ENCODE data around the gene GGTA1. TPM values are rescaled to one million over a fixed set of nuclear protein-coding genes. Genes with fewer than 3 reads are reported as not detected.
"Not testable (repeated sequence)": the region's sequence is repeated elsewhere in the genome, so short reads cannot be mapped to it uniquely, and the experiment has no call there.

The GGTA1 gene
- total RNA-seq, 1 donor from 2014 or later = 9.6 TPM

GRCh38 chr9:121498487-121499176 is 1.0 kb downstream of the GGTA1 start:
- DNase-seq = peak; percentile 24

- peak; percentile 51 for DNase-seq
Observed at GRCh38 chr9:121498150-121498486, 1.5 kb downstream of the GGTA1 start.

DNA sequence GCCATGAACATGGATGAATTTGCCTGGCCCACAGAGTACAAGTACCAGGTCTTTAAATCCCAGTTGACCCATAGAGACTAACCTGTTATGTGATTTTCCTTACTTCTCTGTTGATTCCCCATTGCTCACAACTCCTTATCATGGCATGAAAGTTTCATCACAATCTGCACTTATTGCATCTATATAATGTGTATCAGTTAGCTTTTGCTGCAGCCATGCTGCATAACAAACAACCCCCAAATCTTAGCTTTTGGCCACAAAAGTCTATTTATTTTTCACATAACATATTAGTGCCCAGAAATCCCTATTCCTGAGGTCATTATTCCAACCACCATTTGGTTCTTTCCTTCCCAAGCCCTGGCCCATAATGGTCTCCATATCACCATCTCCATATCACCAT is 3.7 kb downstream of the GGTA1 start:
- DNase-seq = no peak

GRCh38 chr9:121494192-121494591 is 5.5 kb downstream of the GGTA1 start:
- no peak for DNase-seq

GRCh38 chr9:121491111-121491510 is 8.5 kb downstream of the GGTA1 start:
- DNase-seq = no peak

GRCh38 chr9:121489344-121489743 is 10.3 kb downstream of the GGTA1 start:
- DNase-seq = no peak

GRCh38 chr9:121486043-121486442 is 13.6 kb downstream of the GGTA1 start:
- no peak for DNase-seq

DNA sequence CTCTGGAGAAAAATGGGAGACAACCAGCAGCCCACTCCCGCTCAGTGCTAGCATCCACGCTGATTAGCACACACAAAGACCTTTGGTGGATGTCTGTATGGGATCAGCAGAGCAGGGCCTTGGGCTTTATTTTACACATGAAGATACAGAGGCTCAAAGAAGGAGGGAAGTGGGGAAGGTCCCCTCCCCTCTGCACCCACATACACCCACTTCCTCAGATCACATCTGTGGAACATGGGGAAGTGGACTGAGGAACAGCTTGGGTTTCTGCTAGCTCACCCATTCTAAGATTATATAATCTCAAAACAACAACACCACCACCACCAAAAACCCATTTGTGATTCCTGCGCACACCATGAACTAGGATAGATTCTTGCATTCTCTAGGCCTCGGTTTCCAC is 14.0 kb downstream of the GGTA1 start:
- no peak for DNase-seq

DNA sequence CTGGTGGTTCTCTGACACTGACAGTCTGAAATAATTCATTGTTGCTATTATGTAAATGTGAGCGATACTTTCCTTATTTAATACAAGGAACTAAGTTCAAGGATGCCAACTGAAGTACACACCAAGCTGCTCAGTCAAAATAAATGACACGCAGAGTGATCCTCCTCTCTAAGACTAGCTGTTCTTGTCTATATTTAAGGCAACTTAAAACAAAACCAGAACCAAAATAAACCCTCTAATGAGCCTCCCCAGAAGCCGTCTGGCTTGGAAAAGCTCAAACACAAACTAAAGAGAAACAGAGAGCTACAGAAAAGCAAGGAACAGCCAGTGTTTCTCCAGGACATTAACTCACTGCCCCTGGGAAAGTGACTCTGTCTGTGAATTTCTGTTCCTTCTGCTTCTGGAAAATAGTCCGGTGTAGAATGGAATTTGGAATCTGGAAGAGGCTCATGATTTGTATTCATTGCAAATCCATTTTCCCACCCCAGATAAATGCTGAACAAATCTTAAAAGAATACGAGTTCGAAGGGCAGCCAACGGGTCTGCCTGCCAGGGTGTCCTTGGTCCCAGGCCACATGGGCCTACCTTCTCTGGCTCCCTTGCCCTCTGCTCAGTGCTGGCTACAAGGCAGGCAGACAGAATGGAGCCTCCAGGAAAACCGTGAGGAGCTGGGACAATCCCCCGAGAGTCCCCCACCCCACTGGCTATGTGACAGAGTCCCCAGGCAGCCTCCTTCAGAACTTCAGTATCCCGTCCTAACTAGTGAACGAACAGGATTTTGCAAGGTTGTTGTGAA is 14.8 kb downstream of the GGTA1 start:
- no peak for DNase-seq

GRCh38 chr9:121483473-121484031 is 16.1 kb downstream of the GGTA1 start:
- DNase-seq = no peak

DNA sequence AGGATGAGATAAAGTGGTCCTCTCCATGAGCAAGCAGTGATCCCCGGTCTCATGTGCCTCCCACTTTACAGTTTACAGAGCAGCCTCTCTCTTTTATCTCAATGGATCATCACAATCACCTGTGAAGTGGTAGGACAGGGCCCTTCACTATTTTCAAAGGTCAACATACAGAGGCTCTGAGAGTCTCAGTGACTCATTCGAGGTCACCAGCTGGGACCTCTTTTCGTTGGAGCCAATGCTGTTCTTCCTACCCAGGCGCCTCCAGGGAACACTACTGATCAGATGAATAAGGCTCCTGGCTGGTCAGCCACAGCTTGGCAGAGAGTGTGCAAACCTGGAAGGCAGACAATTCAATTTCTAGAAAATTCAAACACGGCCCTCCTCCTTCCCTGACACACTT is 16.6 kb downstream of the GGTA1 start:
- no peak for DNase-seq

DNA sequence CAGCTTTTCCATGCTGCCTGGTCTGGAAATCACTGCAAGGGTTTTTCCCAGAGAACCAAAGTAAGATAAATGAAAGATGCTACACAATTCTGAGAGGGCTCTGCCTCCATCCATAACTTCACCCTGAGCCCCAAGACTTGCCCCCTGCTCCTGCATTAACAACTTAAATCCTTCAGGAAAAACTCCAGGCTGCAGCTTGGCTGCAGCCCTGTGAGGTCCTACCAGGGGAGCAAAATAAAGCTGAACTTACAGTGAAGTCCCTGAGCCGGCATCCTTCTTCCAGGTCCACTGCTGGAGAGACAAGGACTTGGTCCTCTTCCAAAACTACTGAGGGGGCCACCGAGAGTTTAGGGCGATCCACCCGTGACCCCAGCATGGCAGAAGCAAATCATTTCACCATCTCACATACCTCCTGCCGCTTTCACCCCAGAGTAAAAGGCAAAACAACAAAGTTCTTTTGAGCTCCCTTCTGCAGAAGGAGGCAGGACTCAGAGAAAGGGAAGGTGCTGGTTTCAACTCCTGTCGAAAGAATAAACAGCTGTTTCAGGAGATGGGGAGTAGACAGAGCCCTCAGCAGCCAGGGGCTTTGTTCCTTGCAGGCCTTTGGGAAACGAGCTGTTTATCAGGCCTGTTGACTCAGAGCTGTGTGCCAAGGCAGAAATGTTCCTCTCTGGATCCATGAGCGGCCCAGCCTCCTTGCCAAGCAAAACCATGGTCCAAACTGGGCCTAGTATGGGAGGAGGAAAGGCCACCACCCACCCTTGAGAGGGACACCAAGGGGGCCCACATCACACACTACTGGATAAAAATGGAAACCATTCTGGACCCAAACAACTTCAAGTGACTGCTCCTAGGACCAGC is 20.6 kb downstream of the GGTA1 start:
- no peak for DNase-seq

DNA sequence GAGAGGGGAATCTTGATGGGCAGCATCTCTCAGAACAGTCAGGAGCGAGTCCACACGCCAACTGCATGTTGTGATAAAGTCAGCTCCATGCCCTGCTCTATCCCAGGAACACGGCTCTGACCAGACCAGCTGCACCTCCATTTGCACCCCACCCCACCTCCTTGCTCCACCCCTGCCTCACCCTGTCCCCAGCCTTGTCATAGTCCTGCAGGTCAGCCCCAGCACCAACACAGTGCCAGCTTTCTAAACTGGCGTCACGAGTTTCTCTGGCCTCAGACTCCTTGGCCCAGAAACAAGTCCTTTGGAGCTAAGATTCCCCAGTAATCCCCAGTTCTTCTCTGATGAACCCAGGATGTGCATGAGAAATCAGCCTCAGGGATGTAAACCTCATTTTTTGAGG is 23.5 kb downstream of the GGTA1 start:
- no peak for DNase-seq

DNA sequence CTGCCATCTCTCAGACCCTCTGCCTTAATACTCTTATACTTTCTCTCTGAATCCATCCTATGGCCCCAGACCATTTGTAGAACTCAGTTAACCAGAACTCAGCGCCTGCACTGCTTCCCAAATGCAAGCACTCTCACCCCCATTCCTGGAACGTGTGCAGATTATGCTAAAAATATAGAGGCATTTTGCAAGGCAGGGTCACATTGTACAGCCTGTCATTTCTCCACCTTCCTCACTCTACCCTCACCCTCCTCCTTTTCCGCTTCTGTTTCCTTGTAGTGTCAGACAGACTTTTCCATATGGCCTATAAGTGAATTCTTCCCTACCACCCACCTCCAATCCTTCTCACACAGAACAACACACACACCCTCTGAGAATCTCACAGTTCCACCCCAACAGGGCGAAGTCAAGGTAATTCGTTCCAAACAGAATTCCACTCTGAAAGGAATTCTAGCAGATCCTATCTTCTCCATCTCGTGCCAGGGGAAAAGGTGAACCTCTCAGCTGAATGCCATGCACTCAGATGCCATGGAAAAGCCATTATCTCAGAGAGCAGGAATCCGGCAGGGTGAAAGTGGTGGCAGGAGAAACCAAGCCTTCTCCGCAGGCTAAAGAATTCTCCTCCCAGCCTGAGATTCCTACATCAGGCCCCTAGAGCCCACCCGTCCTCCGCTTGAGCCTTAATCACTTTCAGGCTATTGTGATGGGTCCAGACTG is 25.3 kb downstream of the GGTA1 start:
- DNase-seq = no peak

GRCh38 chr9:121473229-121473628 is 26.4 kb downstream of the GGTA1 start:
- DNase-seq = no peak

DNA sequence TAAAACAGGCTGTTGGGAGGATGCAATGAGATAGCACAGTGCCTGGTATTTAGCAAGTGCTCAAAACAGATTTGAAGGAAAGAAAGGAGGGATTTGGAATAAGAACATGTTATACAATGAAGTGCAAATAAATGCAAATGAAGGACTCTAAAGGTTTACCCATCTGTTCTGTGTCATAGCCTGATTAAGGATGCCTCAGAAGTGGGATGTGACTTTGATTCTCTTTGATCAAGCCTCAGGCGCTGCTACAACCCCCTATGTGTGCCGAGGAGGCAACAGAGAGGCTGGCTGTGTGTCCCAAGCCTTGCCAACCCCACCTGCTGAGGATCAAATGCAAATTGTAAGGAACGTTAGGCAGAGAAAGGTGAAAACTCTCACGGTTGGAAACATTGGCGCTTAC is 27.2 kb downstream of the GGTA1 start:
- no peak for DNase-seq

DNA sequence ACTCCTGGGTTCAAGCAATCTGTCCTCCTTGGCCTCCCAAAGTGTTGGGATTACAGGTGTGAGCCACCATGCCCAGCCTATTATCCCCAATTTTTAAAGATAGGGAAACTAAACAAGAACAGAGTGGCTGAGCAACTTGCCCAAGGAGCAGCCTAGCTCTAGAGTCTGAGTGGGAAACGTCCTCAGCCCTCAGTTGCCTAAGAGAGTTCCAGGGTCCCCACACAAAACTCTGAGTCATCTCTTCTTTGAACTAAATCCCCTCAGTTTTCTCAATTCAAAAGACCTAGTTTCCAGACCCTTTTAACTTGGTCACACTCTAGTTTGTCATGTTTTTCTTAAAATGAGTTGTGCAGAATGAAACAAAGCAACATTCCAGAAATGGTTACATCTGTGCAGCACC is 33.5 kb downstream of the GGTA1 start:
- DNase-seq = no peak

GRCh38 chr9:121464968-121465367 is 34.7 kb downstream of the GGTA1 start:
- DNase-seq = no peak

- no peak for DNase-seq
Observed at GRCh38 chr9:121463026-121463807, 36.4 kb downstream of the GGTA1 start.

DNA sequence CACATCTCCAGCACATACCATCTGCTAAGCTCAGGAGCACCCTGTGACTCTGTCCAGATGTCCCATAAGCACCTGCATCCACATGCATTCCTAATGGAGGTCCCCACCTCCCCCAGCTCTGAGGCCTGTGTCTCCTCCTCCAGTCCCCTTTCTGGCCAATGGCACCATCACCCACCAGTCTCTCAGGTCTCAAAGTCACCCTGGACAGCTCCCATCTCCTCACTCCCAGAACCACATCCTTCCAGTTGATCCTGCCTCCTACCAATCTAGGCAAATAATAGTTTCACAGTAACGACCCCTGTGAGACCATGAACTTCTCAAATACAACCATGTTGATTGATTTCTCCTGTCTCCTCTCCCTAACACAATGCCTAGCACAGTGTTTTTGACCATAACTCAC is 40.1 kb downstream of the GGTA1 start:
- no peak for DNase-seq

DNA sequence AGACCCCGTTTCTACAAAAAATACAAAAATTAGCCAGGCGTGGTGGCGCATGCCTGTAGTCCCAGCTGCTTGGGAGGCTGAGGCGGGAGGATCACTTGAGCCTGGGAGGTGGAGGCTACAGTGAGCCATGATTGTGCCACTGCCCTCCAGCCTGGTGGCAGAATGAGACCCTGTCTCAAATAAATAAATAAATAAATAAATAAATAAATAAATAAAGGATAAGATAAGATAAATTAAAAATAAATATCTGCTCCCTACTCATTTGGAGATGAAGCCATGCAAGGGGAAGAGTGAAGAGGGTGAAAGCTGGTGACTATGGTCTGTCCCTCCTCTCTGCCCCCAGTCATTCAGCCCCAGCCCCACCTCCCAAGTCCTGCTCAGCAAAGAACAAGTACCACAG is 41.2 kb downstream of the GGTA1 start:
- not testable (repeated sequence) for DNase-seq

Data from skin of body (tissue), 2 donors.